Activated naive CD8-positive, alpha-beta T cell treated with anti-CD3 and anti-CD28 coated beads, Interleukin-2, amount 10 ng/mL, durations not matched to agents 7 days and 5 days (primary cell): ENCODE measurements around the gene ADAM10. TPM values are rescaled to one million over a fixed set of nuclear protein-coding genes. Genes with fewer than 3 reads are reported as not detected.
"Not testable (repeated sequence)": the region's sequence is repeated elsewhere in the genome, so short reads cannot be mapped to it uniquely, and the experiment has no call there.

Source experiments
- ATAC-seq: fragments of 150-1000 bp; cut with Tn5 transposase; one replicate; pipeline ENCODE4 v1.10.0; 2021; ENCODE audit warnings: low read depth, moderate library complexity
- POLR2A ChIA-PET: fragments of 350-600 bp; sonication (Branson Sonifier 250); formaldehyde crosslinking; loops from one replicate; lab custom pipeline; 2021; ENCODE audit warnings: antibody characterized with exemption; lab: Charles Lee
- DNase-seq: peaks from one replicate; pipeline ENCODE4 v3.0.0; 2021
- H3K27ac Mint-ChIP-seq: one replicate; pipeline ENCODE4 v1.8.0; 2022; ENCODE audit warnings: mild to moderate bottlenecking, mixed read lengths
- H3K27me3 Mint-ChIP-seq: one replicate; pipeline ENCODE4 v1.8.0; 2022; ENCODE audit warnings: mild to moderate bottlenecking, moderate library complexity, mixed read lengths
- H3K36me3 Mint-ChIP-seq: one replicate; pipeline ENCODE4 v1.8.0; 2021; ENCODE audit warnings: mild to moderate bottlenecking, mixed read lengths
- H3K4me1 Mint-ChIP-seq: one replicate; pipeline ENCODE4 v1.8.0; 2021; ENCODE audit warnings: mixed read lengths
- H3K4me3 Mint-ChIP-seq: one replicate; pipeline ENCODE4 v1.8.0; 2022; ENCODE audit warnings: mild to moderate bottlenecking, moderate library complexity, mixed read lengths
- H3K9me3 Mint-ChIP-seq: one replicate; pipeline ENCODE4 v1.8.0; 2021; ENCODE audit warnings: mixed read lengths
- total RNA-seq, 2 experiments: library from RNA; stranded (reverse); gene quantifications; one replicate each; pipeline ENCODE4 v1.2.3, GENCODE V29; 2021

ADAM10 gene
- total RNA-seq, 2 experiments from 2014 or later = 173 to 175 TPM

DNA sequence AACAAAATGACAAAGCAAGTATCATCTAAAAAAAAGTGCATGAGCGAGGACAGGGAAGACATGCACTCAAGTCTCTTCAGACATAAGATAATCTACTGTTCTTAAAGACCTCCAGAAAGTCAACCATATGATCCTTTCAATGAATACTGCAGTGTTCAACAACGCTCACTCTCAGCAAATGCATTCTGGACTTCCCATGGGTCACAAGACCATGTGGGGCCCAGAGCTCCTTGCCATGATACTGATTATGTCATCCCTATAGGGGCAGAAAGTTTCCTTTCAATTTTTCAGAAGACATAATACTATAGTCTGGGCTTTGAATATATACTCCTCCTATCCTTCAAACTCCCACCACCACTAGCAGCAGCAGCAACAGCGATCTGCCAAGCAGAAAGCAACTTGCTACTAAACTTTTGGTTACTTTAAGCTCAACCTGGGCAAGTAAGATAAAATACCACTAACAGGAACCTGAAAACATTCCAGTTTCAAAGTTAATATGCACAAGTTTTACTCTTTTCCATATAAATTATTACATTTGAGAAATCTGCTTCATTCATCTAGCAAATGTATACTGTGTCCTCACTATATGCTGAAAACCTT lies 143.5 kb downstream of the ADAM10 start:
- no peak overlapping the region for H3K27ac Mint-ChIP-seq
- POLR2A ChIA-PET = no interaction called here
- no peaks in the 10 kb centered on the region for H3K9me3 Mint-ChIP-seq
- H3K4me3 Mint-ChIP-seq = no peak overlapping the region
- ATAC-seq (no peak), DNase-seq (no peak)
- peaks cover 73% of the 10 kb centered on the region for H3K36me3 Mint-ChIP-seq
- H3K27me3 Mint-ChIP-seq = no peaks in the 10 kb centered on the region
- H3K4me1 Mint-ChIP-seq = peaks cover 27% of the 10 kb centered on the region

DNA sequence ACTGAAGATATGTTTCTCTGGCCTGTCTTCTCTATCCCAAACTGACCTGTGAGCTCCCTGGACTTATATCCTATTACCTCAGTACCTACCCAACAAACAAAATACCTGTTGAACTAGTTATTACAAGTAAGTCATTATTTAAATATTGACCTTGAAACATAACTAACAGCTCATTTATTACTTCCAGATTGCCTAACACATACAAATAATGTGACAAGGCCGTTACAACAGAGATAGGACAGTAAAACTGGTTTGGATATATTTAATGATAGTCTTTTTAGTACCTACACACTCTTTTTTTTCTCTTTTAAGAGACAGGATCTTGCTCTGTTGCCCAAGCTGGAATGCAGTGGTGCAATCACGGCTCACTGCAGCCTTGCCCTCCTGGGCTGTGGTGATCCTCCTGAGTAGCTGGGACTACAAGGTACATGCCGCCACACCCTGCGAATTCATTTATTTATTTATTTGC lies 145.0 kb downstream of the ADAM10 start:
- Mint-ChIP-seq H3K9me3 (no peaks in the 10 kb centered on the region), H3K4me3 (no peak overlapping the region), H3K36me3 (peaks cover 64% of the 10 kb centered on the region), H3K4me1 (peaks cover 25% of the 10 kb centered on the region), H3K27ac (no peak overlapping the region), H3K27me3 (no peaks in the 10 kb centered on the region)
- ATAC-seq (no peak), DNase-seq (no peak)
- POLR2A ChIA-PET = interaction anchor here (0.6 to 0.7 kb wide), 2 partner anchors 68 to 148 kb away, joined by 5 read pairs; no protein-coding TSS in a partner anchor

DNA sequence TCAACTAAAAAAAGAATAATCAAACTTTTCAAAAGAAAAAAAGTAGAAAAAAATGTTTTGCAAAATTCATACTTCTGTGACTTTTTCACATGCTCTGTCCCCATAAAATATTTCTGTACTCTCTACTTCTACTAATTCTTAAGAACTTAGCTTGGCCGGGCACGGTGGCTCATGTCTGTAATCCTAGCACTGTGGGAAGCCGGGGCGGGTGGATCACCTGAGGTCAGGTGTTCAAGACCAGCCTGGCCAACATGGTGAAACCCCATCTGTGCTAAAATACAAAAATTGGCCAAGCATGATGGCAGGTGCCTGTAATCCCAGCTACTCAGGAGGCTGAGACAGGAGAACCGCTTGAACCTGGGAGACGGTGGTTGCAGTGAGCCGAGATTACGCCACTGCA lies 145.6 kb downstream of the ADAM10 start:
- POLR2A ChIA-PET = interaction anchor here (0.6 to 0.7 kb wide), 2 partner anchors 68 to 149 kb away, joined by 5 read pairs; no protein-coding TSS in a partner anchor
- H3K27me3 Mint-ChIP-seq, H3K4me3 Mint-ChIP-seq, H3K27ac Mint-ChIP-seq, DNase-seq, H3K9me3 Mint-ChIP-seq, ATAC-seq: not testable (repeated sequence)
- peaks cover 63% of the 10 kb centered on the region for H3K36me3 Mint-ChIP-seq
- H3K4me1 Mint-ChIP-seq = peaks cover 22% of the 10 kb centered on the region

DNA sequence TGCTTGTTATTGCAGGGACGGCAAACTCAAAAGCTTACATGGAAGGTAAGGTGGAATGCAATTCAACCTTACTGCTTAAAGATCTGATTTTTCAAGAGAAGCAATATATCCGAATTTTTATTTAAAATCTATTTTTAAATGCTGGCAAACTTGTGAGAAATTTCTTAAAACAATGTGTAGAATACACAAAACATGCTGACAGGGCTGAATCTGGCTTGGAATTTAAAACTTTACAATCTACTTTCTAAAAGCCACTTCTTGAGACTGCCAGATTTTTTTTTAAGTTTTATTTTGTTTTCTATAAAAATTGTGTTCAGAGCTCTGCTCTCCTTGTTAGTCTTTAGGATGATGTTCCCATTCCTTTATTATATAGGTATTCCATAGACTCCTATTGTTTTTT lies 146.7 kb downstream of the ADAM10 start:
- Mint-ChIP-seq H3K27ac (no peak overlapping the region), H3K4me3 (no peak overlapping the region), H3K4me1 (peaks cover 23% of the 10 kb centered on the region), H3K27me3 (no peaks in the 10 kb centered on the region), H3K36me3 (peaks cover 61% of the 10 kb centered on the region), H3K9me3 (peaks cover 2% of the 10 kb centered on the region)
- ATAC-seq (no peak), DNase-seq (no peak)
- POLR2A ChIA-PET = no interaction called here

- no peak for ATAC-seq
- Mint-ChIP-seq H3K4me3 (no peak overlapping the region), H3K27ac (peak overlapping the region; percentile 50), H3K36me3 (peaks cover 61% of the 10 kb centered on the region), H3K27me3 (no peaks in the 10 kb centered on the region), H3K4me1 (peaks cover 19% of the 10 kb centered on the region), H3K9me3 (peaks cover 2% of the 10 kb centered on the region)
- DNase-seq = no peak
- POLR2A ChIA-PET = interaction anchor here (0.6 kb wide), 1 partner anchor 10 kb away, joined by 3 read pairs; no protein-coding TSS in a partner anchor
Observed at GRCh38 chr15:58598829-58599210, 150.7 kb downstream of the ADAM10 start.

DNA sequence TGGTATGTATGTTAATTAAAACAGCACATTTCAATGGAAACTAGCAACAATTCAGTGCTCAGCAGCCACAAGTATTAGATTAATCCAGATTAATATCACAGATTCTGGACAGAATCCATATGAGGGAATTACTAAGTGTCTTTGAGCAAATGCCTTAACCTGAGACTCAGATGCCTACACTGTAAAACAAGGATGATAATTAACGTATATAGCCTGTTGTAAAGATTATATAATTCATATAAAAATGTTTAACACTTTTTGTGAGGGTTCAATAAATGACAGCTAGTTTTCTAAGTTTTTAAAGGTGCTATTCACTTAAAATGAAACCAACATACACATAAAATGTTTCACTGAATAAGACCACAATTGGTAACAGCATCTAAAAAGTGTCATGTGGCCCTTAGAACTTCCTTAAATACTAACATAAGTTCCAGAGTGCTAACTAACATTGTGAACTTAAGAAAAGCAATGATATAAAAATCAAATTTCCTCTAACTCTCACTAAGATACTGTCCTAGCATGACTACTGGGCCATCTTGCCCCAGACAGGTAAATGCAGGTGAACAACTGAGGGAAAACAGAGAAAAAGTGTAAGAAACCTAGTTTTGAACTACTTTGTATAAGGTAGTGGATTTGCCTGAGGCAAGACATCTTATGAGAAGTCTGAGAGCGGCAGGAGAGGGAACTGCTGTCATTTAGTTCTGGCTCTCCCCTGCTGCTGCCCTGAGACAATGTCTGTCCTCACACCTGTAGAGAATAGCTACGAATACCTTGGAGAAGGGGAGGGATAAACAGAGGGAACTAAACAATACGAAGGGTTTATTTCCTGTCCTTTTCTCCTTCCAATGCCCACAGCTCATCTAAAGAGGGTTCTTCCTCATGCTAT lies 151.3 kb downstream of the ADAM10 start:
- POLR2A ChIA-PET = interaction anchor here (0.6 kb wide), 1 partner anchor 9 kb away, joined by 3 read pairs; no protein-coding TSS in a partner anchor
- DNase-seq (no peak), ATAC-seq (no peak)
- H3K27ac Mint-ChIP-seq = peak overlapping the region; percentile 71
- peaks cover 20% of the 10 kb centered on the region for H3K4me1 Mint-ChIP-seq
- H3K36me3 Mint-ChIP-seq = peaks cover 62% of the 10 kb centered on the region
- H3K4me3 Mint-ChIP-seq = no peak overlapping the region
- peaks cover 4% of the 10 kb centered on the region for H3K9me3 Mint-ChIP-seq
- no peaks in the 10 kb centered on the region for H3K27me3 Mint-ChIP-seq

DNA sequence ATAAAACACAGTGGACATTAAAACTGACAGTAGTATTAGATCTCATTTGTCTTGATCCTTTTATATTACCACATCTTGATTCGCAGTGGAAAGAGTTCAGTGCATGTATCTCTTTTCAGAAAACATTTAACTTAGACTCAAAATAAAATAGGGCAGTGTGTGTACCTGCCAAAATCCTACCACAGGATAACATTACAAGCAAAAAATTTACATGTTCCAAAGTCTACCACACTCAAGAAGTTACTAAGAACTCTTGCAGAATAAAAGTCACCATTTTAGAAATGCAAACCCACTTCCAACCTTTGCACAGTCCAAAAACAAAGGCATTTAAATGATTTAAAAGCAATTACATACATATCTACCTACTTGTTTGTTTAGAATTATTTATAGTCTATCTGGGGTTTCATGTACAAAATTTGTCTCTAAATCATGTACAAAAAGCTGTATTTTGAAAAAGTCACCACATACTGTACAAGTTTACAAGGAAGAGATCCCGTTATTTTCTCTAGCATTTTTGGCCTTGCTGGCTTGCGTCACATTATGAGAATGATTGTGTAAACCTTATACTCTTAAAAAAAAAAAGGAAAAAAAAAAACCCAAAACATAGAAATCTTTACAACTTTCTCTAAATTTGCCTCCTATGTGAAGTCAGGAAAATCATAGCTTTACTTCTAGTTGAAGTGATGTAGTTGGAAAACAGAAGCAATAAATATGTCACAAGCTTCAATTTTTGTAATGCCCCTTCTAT lies 153.8 kb downstream of the ADAM10 start:
- no peak overlapping the region for H3K4me3 Mint-ChIP-seq
- no peak for DNase-seq
- no peak for ATAC-seq
- peaks cover 4% of the 10 kb centered on the region for H3K9me3 Mint-ChIP-seq
- peaks cover 20% of the 10 kb centered on the region for H3K4me1 Mint-ChIP-seq
- no peak overlapping the region for H3K27ac Mint-ChIP-seq
- H3K36me3 Mint-ChIP-seq = peaks cover 62% of the 10 kb centered on the region
- POLR2A ChIA-PET = no interaction called here
- H3K27me3 Mint-ChIP-seq = no peaks in the 10 kb centered on the region

GRCh38 chr15:58594898-58595297 lies 154.6 kb downstream of the ADAM10 start:
- H3K9me3 Mint-ChIP-seq = peaks cover 4% of the 10 kb centered on the region
- H3K4me1 Mint-ChIP-seq = peaks cover 24% of the 10 kb centered on the region
- DNase-seq (no peak), ATAC-seq (no peak)
- no peak overlapping the region for H3K27ac Mint-ChIP-seq
- peaks cover 62% of the 10 kb centered on the region for H3K36me3 Mint-ChIP-seq
- POLR2A ChIA-PET = no interaction called here
- H3K27me3 Mint-ChIP-seq = no peaks in the 10 kb centered on the region
- H3K4me3 Mint-ChIP-seq = no peak overlapping the region

GRCh38 chr15:58593870-58594269 lies 155.6 kb downstream of the ADAM10 start:
- peaks cover 23% of the 10 kb centered on the region for H3K4me1 Mint-ChIP-seq
- H3K36me3 Mint-ChIP-seq = peaks cover 57% of the 10 kb centered on the region
- no peak overlapping the region for H3K27ac Mint-ChIP-seq
- H3K9me3 Mint-ChIP-seq = peaks cover 2% of the 10 kb centered on the region
- H3K27me3 Mint-ChIP-seq = no peaks in the 10 kb centered on the region
- H3K4me3 Mint-ChIP-seq = no peak overlapping the region
- DNase-seq (no peak), ATAC-seq (no peak)
- POLR2A ChIA-PET = no interaction called here

DNA sequence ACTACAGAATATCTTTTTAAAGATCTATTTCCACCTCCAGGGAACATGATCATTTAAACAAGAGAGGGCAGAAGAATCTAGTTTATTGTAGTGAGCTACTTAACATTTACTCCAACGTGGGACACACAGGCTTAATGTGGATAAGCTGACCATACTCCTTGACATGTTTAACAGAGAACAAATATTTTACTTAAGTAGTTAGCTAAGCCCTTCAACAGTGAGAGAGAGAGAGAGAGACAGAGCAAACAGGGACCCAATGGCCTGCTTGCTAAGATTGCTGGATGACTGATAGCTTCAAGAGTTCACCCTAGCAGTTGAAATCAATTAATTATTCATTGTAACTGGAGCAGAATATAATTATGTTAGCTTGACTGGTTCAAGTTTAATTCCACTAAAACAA lies 158.6 kb downstream of the ADAM10 start:
- peaks cover 49% of the 10 kb centered on the region for H3K36me3 Mint-ChIP-seq
- H3K4me1 Mint-ChIP-seq = peaks cover 21% of the 10 kb centered on the region
- no peak overlapping the region for H3K27ac Mint-ChIP-seq
- DNase-seq (no peak), ATAC-seq (no peak)
- H3K9me3 Mint-ChIP-seq = peaks cover 2% of the 10 kb centered on the region
- POLR2A ChIA-PET = no interaction called here
- no peaks in the 10 kb centered on the region for H3K27me3 Mint-ChIP-seq
- no peak overlapping the region for H3K4me3 Mint-ChIP-seq

DNA sequence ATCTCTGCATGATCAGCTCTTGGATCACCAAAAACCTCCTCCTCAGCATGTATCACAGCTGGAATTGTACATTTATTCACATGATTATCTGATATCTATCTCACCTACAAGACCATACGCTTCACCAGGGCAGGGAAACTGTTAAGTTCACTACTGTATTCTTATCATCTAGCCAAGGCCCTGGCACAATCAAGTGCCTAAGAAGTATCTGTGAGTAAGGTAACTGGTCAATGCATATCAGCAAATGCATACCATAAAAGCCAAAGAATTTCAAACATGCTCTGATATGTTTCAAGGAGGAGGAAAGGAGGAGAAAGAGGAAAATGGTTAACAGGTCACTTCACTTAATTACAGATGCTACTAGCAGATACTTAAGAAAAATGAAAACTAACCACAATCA lies 159.3 kb downstream of the ADAM10 start:
- no peak for ATAC-seq
- H3K27me3 Mint-ChIP-seq = no peaks in the 10 kb centered on the region
- H3K4me3 Mint-ChIP-seq = no peak overlapping the region
- POLR2A ChIA-PET = interaction anchor here (1.5 kb wide), 1 partner anchor 15 kb away, joined by 5 read pairs; no protein-coding TSS in a partner anchor
- peaks cover 43% of the 10 kb centered on the region for H3K36me3 Mint-ChIP-seq
- H3K9me3 Mint-ChIP-seq = peaks cover 2% of the 10 kb centered on the region
- peaks cover 26% of the 10 kb centered on the region for H3K4me1 Mint-ChIP-seq
- no peak overlapping the region for H3K27ac Mint-ChIP-seq
- DNase-seq = no peak

DNA sequence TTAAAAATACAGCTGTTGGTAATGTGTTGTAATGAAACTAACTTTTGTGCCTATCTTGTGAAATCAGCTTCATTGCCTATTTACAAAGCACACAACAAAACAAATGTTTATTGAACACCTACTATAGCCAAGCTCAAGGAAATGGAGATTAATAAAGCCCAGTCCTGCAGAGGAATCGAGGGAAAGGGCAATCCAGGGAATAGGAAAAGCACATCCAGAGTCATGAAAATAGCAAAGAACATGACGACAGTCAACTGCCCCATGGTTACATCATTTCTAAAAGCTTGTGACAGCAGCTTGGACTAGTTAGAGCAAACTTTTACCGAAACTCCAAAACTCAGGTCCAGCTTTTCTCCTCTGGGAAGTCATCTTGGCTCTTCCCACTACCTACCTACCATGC lies 160.5 kb downstream of the ADAM10 start:
- H3K9me3 Mint-ChIP-seq = peaks cover 4% of the 10 kb centered on the region
- peaks cover 44% of the 10 kb centered on the region for H3K36me3 Mint-ChIP-seq
- POLR2A ChIA-PET = interaction anchor here (0.7 to 1.5 kb wide), 3 partner anchors 9 to 1132 kb away, joined by 3 to 5 read pairs (median 3); no protein-coding TSS in a partner anchor
- H3K4me1 Mint-ChIP-seq = peaks cover 23% of the 10 kb centered on the region
- no peak overlapping the region for H3K4me3 Mint-ChIP-seq
- H3K27me3 Mint-ChIP-seq = no peaks in the 10 kb centered on the region
- ATAC-seq (no peak), DNase-seq (no peak)
- H3K27ac Mint-ChIP-seq = no peak overlapping the region

DNA sequence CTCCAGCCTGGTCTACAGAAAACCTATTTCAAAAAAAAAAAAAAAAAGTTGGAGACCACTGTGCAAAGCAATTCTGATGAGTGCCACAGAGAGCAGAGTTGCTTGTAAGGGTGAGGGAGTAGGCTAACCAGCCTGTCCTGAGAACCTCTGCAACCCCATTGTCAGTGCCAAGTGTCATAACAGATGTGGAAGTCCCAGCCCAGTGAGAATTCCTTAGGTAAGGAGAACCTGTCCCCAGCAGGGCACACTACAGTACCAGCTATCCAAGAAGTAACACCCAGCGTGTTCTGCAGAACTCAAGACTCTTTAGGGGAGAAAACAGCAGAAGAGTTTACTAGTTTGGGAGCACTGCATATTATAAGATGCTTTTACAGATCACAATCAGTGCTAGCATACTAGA lies 161.4 kb downstream of the ADAM10 start:
- Mint-ChIP-seq H3K4me3 (no peak overlapping the region), H3K36me3 (peaks cover 43% of the 10 kb centered on the region), H3K4me1 (peaks cover 18% of the 10 kb centered on the region), H3K27ac (no peak overlapping the region), H3K27me3 (no peaks in the 10 kb centered on the region), H3K9me3 (peaks cover 7% of the 10 kb centered on the region)
- ATAC-seq (no peak), DNase-seq (no peak)
- POLR2A ChIA-PET = no interaction called here
